CD4-positive, alpha-beta T cell treated with Interferon alpha-2 for 1 hour (primary cell): Measurements from ENCODE around the gene NKX6-2.
"Not testable (repeated sequence)": the region's sequence is repeated elsewhere in the genome, so short reads cannot be mapped to it uniquely, and the experiment has no call there.

ENCODE experiments used
- DNase-seq, 2 donors: peaks; one replicate each; pipeline ENCODE4 v3.0.0-alpha.2; 2020 to 2022

Gene NKX6-2

GRCh38 chr10:132752378-132752777 lies 33.6 kb downstream of the NKX6-2 start:
- DNase-seq = no peak

DNA sequence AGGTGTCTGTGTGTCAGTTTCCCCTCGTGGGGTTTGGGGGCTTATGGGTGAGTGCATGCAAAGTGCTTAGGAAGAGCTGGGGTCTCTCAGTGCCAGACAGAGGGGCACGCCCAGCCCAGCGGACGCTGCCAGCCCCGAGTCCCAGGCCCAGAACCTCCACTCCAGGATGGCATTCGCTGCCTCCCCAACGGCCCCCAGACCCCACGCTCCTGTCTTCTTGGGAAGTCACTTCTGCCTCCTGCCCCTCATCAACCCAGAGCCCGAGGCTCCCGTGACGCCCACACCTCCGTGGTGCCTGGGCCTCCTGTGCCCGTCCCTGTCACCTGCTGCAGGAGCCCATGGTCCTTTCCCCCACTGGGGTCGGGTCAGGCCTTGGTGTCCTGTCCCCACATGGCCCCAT lies 35.0 kb downstream of the NKX6-2 start:
- DNase-seq = no peak

DNA sequence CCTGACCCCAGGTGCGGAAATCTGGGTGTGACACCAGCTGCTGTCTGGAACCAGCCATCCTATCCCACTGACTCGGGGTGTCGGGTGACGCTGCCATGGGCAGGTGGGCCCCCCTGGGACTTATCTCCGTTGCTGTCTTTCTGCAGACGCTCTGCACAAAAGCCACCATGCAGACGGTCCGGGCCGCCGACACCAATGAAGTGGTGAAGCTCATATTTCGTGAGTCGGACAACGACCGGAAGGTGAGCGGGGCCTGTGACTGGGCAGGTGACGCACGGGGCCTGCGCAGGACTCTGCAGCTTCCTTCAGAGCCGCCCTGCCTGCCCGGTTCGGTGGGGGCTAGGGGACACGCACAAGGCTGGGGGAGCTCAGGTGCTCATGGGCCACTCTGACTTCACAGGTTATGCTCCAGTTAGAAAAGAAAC lies 36.6 kb downstream of the NKX6-2 start:
- DNase-seq = no peak

GRCh38 chr10:132748545-132749370 lies 37.2 kb downstream of the NKX6-2 start:
- DNase-seq = no peak

DNA sequence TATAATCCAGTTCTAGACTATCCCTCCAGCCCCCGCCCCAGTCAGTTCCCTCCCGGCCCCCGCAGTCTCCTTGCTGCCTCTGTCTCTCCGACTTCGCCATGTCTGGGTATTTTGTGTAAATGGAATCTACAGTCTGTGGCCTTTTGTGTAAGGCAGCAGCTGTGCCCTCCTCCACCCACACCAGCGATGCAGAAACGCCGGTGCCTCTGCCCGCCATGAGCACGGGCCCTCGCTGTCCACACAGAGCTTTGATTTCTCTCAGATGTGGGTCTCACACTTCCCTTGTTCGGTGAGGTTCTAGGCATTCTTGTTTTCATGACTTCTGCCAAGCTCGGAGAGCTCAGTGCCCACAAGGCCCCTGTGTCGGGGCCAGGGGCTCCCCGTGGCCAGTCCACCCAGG lies 37.8 kb downstream of the NKX6-2 start:
- no peak for DNase-seq

GRCh38 chr10:132746801-132747625 lies 38.9 kb downstream of the NKX6-2 start:
- no peak for DNase-seq

DNA sequence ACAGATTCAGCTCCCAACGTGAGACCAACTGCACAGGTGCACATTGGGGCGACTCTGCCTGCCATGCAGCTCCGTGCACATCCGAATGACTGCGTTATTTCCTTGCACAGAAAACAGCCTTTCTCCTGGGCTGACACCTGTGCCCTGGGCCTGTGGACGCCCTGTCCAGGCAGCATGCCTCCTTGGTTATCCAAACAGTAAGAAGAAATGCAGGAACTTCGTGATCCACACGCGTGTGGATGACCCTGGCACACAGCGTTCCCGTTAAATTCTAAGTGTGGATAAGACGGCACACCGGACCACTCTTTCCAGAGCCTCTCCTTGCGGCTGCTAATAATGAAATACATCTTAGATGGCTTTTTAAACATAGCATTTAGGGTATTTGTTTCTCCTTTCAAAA lies 39.6 kb downstream of the NKX6-2 start:
- DNase-seq = no peak

DNA sequence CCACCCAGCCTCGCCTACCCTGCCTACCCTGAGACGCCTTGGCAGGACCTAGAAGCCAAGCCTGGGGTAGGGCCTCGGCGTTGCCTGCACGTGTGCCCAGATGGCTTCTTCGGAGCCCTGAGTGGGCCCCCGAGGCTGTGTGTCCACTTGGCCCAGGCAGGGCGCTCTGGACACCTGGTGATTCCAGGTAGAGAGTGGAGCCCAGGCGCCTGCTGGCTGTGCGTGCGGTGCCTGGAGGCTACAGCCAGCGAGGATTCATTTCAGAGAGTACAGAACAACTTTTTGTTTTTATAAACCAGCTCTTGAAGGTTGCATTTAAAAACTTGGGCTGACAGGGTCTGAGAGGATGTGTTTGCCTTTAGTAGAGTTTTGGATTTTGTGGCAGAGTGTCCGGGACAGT lies 40.0 kb downstream of the NKX6-2 start:
- DNase-seq = no peak

GRCh38 chr10:132745511-132745910 lies 40.4 kb downstream of the NKX6-2 start:
- DNase-seq = no peak

DNA sequence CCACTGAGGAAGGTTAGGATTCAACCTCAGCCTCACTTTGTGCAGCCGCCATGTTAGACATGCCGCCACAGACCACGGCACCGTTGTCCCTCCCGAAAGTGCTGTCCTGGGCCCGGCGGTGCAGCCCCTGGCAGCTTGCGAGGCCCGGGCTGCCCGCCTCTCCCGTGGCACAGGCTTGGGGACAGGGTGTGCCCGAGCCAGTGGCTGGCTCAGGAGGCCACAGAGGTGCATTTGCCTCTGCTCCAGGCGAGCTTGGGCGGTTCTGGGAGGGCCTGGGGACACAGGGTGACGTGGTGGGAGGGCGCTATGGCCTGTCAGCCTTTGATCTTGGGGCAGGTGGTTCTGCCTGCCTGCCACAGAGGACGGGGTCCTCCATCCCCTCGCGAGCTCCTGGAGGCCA lies 41.1 kb downstream of the NKX6-2 start:
- no peak for DNase-seq

- DNase-seq = no peak
Measured at GRCh38 chr10:132743925-132744490, 41.9 kb downstream of the NKX6-2 start.

GRCh38 chr10:132743196-132743924 lies 42.6 kb downstream of the NKX6-2 start:
- DNase-seq = not testable (repeated sequence)

- DNase-seq = no peak
Measured at GRCh38 chr10:132742837-132743194, 43.1 kb downstream of the NKX6-2 start.

DNA sequence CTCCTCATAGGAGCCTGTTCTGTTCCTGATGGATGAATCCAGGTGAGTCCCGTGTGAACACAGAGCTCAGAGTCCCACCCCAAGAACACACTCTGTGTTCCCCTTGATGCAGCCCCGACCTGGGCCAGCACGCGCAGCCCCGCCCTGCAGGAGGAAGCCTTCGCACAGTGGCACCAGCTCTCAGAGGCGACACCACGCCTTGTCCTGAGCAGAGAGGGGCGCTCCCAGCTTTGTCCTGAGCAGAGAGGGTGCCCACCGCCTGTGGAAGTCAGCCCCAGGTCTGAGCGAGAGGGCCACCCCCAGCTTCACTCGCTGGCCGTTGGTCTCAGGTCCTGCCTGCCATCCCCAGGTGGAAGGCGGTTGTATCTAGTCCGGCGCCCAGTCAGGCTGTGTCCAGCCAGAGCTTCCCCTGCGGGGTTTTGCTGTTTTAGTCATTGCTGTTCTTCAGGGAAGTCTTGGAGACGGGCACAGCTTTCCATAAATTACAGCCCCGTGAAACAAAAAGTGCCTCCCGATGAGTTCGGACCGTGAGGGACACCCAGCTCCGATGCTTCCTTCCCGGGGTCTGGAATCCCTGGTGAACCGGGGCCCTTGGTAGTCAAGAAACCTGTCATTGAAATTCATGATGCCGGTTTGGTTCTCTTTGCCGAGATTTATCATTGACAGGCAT lies 43.6 kb downstream of the NKX6-2 start:
- DNase-seq = no peak

DNA sequence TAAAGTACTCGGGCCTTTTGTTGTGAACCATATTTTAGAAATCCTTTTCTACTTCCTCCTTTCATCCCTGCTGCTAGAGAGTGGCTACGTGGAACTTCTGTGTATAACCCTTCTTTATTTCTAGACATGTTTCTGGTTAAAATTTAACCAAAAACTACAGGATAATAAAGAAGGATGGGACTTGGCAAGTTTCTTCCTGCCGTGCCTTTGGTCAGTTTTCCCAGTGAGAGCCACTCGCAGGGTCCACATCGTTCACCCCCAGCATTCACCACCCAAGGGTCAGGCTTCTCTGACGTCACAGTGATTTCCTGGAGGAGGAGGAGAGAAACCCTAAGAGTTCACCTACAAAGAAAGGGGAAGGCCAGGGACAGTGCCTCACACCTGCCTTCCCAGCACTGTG lies 45.4 kb downstream of the NKX6-2 start:
- DNase-seq = no peak

- DNase-seq = no peak
Measured at GRCh38 chr10:132739225-132739613, 46.7 kb downstream of the NKX6-2 start.

- no peak for DNase-seq
Measured at GRCh38 chr10:132738454-132739224, 47.3 kb downstream of the NKX6-2 start.

GRCh38 chr10:132737390-132738048 lies 48.4 kb downstream of the NKX6-2 start:
- DNase-seq = no peak

DNA sequence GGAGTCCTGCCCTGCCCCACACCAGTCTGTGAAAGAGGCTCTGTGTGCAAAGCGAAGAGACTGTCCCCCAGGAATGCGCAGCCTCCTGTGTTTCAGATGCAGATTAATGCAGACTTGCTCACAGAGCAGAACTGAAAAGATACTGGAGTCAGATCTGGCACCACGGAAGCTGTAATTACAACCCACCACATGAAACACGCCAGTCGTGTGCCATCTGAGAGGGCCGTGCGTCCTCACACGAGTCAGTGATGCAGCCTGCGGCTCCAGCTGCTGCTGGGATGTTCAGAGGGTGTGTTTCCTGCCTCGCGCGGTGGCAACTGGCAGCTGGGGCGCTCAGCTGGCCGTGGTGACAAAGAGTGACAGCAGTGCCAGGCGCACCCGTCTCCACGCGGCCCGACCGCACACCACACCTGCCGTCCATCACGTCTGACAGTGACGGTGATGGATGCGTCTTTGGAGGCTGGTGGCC lies 50.0 kb downstream of the NKX6-2 start:
- DNase-seq = no peak

DNA sequence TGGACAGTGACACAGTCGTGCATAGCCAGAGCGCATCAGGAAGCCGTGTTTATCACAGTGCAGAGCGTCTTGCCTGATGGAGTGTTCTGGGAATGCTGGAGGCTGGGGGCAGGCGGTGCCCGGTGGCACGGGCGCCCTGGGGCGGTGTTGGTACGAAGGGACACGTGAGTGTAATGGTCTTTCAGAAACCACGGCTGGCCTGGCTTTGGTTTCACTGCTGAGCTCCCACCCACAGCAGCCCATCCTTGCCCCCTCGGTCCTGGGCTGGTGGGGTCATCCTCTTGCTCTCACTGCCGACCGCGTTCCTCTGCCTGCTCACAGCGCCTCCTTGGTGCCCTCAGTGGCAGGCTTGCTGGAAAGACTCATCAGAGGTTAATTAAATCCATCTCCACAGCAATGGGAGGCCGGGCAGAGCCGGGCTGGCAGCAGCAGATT lies 50.6 kb downstream of the NKX6-2 start:
- DNase-seq = no peak

DNA sequence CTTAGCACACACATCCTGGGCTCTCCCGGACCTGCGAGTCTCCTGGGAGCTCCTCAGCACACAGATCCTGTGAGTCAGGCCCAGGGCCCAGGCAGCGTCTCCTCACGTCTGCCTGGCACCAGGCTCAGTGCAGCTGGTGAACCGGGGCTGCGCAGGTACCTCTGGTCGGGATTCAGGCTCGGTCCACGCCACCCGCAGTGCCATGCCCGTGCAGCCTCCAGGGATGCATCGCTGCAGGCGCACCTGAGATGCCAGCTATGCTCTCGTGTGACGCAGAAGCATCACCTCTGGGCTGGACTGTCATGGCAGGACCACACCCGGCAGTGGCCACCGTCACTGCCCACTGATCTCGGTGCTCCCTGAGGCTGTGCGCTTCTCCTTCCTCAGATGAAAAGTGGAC lies 52.0 kb downstream of the NKX6-2 start:
- no peak for DNase-seq
